Measurements from ENCODE around the gene COL3A1.

Gene COL3A1

GRCh38 chr2:189024901-189025618 is 50.9 kb downstream of the COL3A1 start:
- DNase-seq (ENCODE audit: low read depth) = no peak
- TF ChIP-seq CTCF (conservative IDR thresholded peaks at IDR 0.05; ENCODE audit: low read depth, low read length) = peak; percentile 54
- H3K4me3 ChIP-seq (ENCODE audit: low read length) = no peak overlapping the region

- TF ChIP-seq CTCF (conservative IDR thresholded peaks at IDR 0.05; ENCODE audit: low read depth, low read length) = no peak
- DNase-seq (ENCODE audit: low read depth) = peak; percentile 46
- H3K4me3 ChIP-seq (ENCODE audit: low read length) = no peak overlapping the region
Observed at GRCh38 chr2:189037518-189037917, 63.3 kb downstream of the COL3A1 start.

GRCh38 chr2:189045836-189046235 is 71.7 kb downstream of the COL3A1 start:
- H3K4me3 ChIP-seq (ENCODE audit: low read length) = no peak overlapping the region
- TF ChIP-seq CTCF (conservative IDR thresholded peaks at IDR 0.05; ENCODE audit: low read depth, low read length) = no peak
- DNase-seq (ENCODE audit: low read depth) = no peak

- no peak for TF ChIP-seq CTCF (conservative IDR thresholded peaks at IDR 0.05; ENCODE audit: low read depth, low read length)
- no peak overlapping the region for H3K4me3 ChIP-seq (ENCODE audit: low read length)
Observed at GRCh38 chr2:189046320-189046719, 72.1 kb downstream of the COL3A1 start.

GRCh38 chr2:189047171-189047888 is 73.2 kb downstream of the COL3A1 start:
- TF ChIP-seq CTCF (conservative IDR thresholded peaks at IDR 0.05; ENCODE audit: low read depth, low read length) = no peak
- DNase-seq (ENCODE audit: low read depth) = no peak

More at GRCh38 chr2:189046320-189046719, 72.1 kb downstream of the COL3A1 start:
- DNase-seq (ENCODE audit: low read depth) = no peak

GRCh38 chr2:189048189-189048588 is 74.0 kb downstream of the COL3A1 start:
- H3K4me3 ChIP-seq (ENCODE audit: low read length) = no peak overlapping the region
- DNase-seq (ENCODE audit: low read depth) = no peak
- TF ChIP-seq CTCF (conservative IDR thresholded peaks at IDR 0.05; ENCODE audit: low read depth, low read length) = no peak

More at GRCh38 chr2:189047171-189047888, 73.2 kb downstream of the COL3A1 start:
- no peak overlapping the region for H3K4me3 ChIP-seq (ENCODE audit: low read length)

Data from retinal pigment epithelial cell (primary cell).